ENCODE results near the gene TPX2.

Gene TPX2

GRCh38 chr20:31738729-31739549 is at the start of gene TPX2:
TPX2 (plus strand) TSS chr20:31739290; CDS start chr20:31757477, 18,187 bp downstream.
- peak; percentile 96 to 98 for DNase-seq

DNA sequence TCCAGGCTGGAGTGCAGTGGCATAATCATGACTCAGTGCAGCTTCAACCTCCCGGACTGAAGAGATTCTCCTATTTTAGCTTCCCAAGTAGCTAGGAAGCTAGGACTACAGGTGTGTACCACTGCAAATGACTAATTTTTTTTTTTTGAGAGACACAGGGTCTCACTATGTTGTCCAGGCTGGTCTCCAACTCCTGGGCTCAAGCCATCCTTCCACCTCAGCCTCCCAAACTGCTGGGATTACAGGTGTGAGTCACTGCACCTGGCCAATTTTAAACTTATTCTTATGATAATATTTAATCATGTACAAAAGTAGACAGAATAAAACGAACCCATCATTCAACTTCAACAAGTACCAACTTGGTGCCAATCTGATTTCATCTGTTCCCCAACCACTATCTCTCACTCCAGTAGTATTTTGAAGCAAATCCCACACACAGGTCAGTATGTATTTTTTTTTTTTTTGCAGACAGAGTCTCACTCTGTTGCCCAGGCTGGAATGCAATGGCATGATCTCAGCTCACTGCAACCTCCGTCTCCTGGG is 48.9 kb upstream of the TPX2 start:
- no peak for DNase-seq

DNA sequence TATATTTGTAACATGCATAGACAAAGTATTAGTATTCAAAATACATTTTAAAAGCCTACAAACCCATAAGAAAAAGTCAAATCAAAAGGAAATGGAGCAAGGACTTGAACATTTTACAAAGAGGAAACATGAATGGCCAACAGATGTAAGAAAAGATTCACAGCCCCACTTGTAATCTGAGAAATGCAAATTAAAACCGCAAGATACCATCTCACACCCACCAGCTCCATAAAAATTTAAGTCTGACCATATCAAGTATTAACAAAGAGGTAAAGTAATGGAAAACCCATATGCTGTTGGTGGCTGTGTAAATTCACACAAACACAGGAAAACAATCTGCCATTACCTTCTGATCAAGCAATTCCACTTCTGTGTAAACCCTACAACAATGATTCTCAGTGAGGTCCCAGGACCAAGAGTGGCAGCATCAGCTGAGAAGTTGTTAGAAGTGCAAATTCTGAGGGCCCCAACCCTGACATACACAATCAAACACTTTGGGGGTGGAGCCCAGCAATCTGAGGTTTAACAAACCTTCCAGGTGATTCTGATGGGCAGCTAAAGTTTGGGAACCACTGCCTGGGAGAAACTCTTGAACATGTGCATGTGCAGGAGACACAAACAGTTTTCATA is 47.3 kb upstream of the TPX2 start:
- no peak for DNase-seq

DNA sequence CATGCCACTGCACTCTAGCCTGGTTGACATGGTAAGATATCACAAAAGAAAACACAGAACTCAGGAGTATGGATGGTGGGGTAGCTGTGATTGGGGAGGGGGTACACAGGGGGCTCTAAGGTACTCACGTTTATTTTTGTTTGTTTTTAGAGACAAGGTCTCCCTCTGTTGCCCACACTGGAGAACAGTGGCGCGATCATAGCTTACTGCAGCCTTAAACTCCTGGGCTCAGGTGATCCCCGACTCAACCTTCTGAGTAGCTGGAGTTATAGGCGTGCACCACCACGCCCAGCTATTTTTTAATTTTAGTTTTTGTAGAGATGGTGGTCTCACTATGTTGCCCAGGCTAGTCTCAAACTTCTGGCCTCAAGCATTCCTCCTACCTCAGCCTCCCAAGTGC is 45.7 kb upstream of the TPX2 start:
- no peak for DNase-seq

DNA sequence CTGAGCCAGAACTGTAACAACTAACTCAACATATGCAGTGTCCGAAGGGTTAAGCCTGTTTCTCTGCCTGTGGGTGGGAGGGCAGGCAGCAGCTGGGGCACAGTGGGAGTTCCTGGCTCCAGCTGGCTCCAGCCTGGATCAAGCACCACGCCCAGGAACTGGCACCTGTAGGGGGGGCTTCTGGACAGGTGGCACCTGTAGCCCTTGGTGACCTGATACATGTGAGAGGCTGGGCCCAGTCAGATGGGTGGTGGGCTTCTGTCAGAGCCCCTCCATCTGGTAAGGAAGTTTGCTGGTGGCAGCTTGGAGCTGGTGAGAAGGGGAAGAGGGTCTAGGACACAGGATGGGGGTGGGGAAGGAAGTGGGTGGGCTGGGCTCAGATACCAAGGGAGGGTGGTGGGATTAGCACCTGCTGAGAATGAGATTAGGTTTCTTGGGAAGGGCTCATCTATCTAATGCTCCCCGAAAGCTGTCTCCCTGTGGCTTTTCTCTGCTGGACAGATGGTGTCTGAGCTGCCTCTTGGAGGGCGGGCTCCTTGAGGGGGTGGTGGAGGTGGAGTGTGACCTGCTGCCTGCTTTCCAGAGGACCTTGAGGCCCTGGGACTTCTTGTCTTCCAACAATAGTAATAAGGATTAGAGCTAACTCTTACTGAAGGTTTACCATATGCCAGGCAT is 45.0 kb upstream of the TPX2 start:
- peak in 1 of 2 experiments; percentile 58 for DNase-seq

GRCh38 chr20:31694842-31695593 is 44.1 kb upstream of the TPX2 start:
- no peak for DNase-seq

- no peak for DNase-seq
These were observed 43.0 kb upstream of the TPX2 start for GRCh38 chr20:31695849-31696804.

GRCh38 chr20:31698243-31698802 is 40.8 kb upstream of the TPX2 start:
- no peak for DNase-seq

- DNase-seq, result no peak
These were observed 40.0 kb upstream of the TPX2 start for GRCh38 chr20:31698803-31699718.

DNA sequence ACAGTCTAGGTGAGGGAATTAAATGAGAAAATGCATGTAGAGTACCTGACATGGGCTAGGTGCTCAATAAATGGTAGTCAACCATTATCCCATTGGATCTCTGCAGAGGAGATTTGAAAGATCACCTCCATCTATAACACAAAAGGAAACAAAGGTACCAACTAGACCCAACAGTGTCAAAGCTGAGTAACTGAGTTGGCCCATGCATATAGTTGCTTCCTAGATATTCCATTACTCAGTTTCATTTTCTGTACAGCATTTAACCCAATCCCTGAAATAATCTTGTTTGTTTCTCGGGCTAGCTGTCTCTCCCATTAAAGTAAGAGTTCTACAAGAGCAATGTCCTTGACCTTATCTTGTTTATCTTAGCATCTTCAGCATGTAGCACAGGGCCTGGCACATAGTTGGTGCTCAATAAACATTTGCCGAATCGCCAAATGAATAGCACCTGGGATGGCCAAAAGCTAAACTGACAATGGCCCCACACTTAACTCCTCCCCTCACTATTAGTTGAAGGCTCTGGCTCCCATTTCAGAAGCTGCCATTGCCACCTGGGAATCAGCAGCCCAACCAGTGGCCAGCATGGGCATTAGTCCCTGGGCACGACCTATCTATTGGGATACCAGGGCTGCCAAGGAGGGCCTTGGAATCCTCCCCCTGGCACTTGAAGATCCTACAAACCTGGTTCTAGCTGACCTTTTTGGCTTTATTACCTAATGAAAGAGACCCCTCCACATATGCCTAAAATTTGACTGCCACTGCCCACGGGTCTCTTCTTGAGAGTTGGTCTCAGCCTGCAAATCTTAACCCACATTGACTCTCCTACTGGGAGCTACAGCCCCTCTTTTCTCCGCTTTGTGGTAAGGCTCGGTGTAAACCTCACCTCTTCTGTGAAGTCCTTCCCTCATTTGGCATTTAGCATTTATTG is 39.0 kb upstream of the TPX2 start:
- DNase-seq, result no peak

- no peak for DNase-seq
These were observed 38.3 kb upstream of the TPX2 start for GRCh38 chr20:31700747-31701146.

DNA sequence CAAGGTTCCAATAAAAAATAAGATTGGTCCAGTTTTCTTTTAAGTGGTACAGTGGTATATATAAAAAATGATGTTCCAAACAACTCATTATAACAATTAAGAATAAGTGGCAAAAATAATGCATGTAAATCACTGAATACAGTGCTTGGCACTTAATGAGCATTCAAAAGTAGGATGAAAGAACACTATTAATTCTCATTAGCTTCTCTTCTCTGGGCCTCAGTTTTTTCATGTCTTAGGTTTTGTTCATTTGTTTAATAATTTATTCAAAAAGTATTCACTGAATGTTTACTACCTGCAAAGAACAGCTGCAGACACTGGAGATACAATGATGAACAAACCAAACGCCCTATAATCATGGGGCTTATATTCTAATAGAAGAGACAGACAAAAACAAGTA is 37.5 kb upstream of the TPX2 start:
- no peak for DNase-seq

- no peak for DNase-seq
These were observed 34.6 kb upstream of the TPX2 start for GRCh38 chr20:31704225-31705119.

- no peak for DNase-seq
These were observed 33.9 kb upstream of the TPX2 start for GRCh38 chr20:31705191-31705590.

GRCh38 chr20:31705598-31706597 is 33.2 kb upstream of the TPX2 start:
- no peak for DNase-seq

- DNase-seq, result no peak
These were observed 32.4 kb upstream of the TPX2 start for GRCh38 chr20:31706607-31707257.

All from NCI-H446 (cell line).